Endodermal cell (in vitro differentiated cells): ENCODE measurements around the gene SHKBP1. TPM values are rescaled to one million over a fixed set of nuclear protein-coding genes. Genes with fewer than 3 reads are reported as not detected.

Source experiments
- DNase-seq: peaks from one replicate; pipeline ENCODE4 v3.0.0-alpha.2; 2017
- H3K27ac ChIP-seq: 2 replicates; pipeline ENCODE4 v1.5.1; 2013; ENCODE audit warnings: mild to moderate bottlenecking, low read depth, low read length, moderate library complexity
- H3K27me3 ChIP-seq: 2 replicates; pipeline ENCODE4 v1.6.1; 2013; ENCODE audit warnings: mild to moderate bottlenecking, low read length, moderate library complexity; ENCODE audit not compliant: insufficient read depth, control insufficient read depth, poor library complexity, severe bottlenecking
- H3K36me3 ChIP-seq: 2 replicates; pipeline ENCODE4 v1.7.0; 2013; ENCODE audit warnings: mild to moderate bottlenecking, low read length, moderate library complexity; ENCODE audit not compliant: control insufficient read depth, insufficient read depth
- H3K4me1 ChIP-seq: one replicate; pipeline ENCODE4 v1.7.0; 2013; ENCODE audit warnings: low read length; ENCODE audit not compliant: control insufficient read depth, insufficient read depth
- H3K4me3 ChIP-seq: 2 replicates; pipeline ENCODE4 v1.5.1; 2013; ENCODE audit warnings: mild to moderate bottlenecking, low read length, moderate library complexity
- H3K9ac ChIP-seq: 2 replicates; pipeline ENCODE4 v1.6.1; 2013; ENCODE audit warnings: mild to moderate bottlenecking, low read length, moderate library complexity; ENCODE audit not compliant: poor library complexity, severe bottlenecking; ENCODE audit errors: extremely low read depth
- H3K9me3 ChIP-seq: 2 replicates; pipeline ENCODE4 v1.6.1; 2013; ENCODE audit warnings: mild to moderate bottlenecking, low read length, moderate library complexity; ENCODE audit not compliant: control insufficient read depth
- H3K27ac Mint-ChIP-seq: 2 replicates; pipeline ENCODE4 v1.8.0; 2020; ENCODE audit warnings: mixed read lengths
- H3K27me3 Mint-ChIP-seq: 2 replicates; pipeline ENCODE4 v1.8.0; 2021; ENCODE audit warnings: mild to moderate bottlenecking, mixed read lengths; ENCODE audit not compliant: insufficient read depth
- H3K36me3 Mint-ChIP-seq: 2 replicates; pipeline ENCODE4 v1.8.0; 2020; ENCODE audit warnings: low read depth, mixed read lengths
- H3K4me1 Mint-ChIP-seq: 2 replicates; pipeline ENCODE4 v1.8.0; 2020; ENCODE audit warnings: mixed read lengths
- H3K4me3 Mint-ChIP-seq: 2 replicates; pipeline ENCODE4 v1.8.0; 2020; ENCODE audit warnings: mild to moderate bottlenecking, moderate library complexity, mixed read lengths
- H3K9me3 Mint-ChIP-seq: 2 replicates; pipeline ENCODE4 v1.8.0; 2020; ENCODE audit warnings: mild to moderate bottlenecking, mixed read lengths
- CTCF ChIP-seq: fragments of 200-600 bp; sonication (generic); conservative IDR thresholded peaks from 2 replicates; pipeline ENCODE4 v1.5.0; 2021; ENCODE audit warnings: antibody characterized with exemption, mild to moderate bottlenecking
- WGBS, 2 experiments: methylation state at CpG; one replicate each; pipeline versions ENCODE4 v1.1.5 to v1.1.7; 2013; ENCODE audit warnings: missing lambda C conversion rate in 2 of 2, mixed read lengths in 1 of 2; ENCODE audit not compliant: insufficient coverage in 1 of 2, insufficient read length in 1 of 2; 5-methylcytosine and 5-hydroxymethylcytosine counted together
- total RNA-seq, 2 donors: library from RNA; stranded (reverse); fragmentation: NEBNext Ultra II Directional in 1 of 2; extraction: Animal tissue kit (Norgen Biotek cat#: 25700) in 1 of 2; gene quantifications; 2 replicates in 1 of 2; 3 replicates in 1 of 2; pipeline ENCODE4 v1.2.1, GENCODE V29; 2021

The SHKBP1 gene
- total RNA-seq, 2 donors from 2014 or later, result 110 TPM

- WGBS, 2 experiments, result 100% methylated on average over 1 to 4 of the region's 4 CpGs
- Mint-ChIP-seq H3K9me3 (no peaks in the 10 kb centered on the region), H3K36me3 (peaks cover 45% of the 10 kb centered on the region), H3K4me1 (peaks cover 12% of the 10 kb centered on the region), H3K4me3 (no peak overlapping the region), H3K27ac (no peak overlapping the region), H3K27me3 (peaks cover 1% of the 10 kb centered on the region)
- no peak for DNase-seq
- no peak overlapping the region for H3K4me3 ChIP-seq
- H3K27ac ChIP-seq, result no peak overlapping the region
- no peak overlapping the region for H3K9ac ChIP-seq
- no peaks in the 10 kb centered on the region for H3K9me3 ChIP-seq
- peaks cover 42% of the 10 kb centered on the region for H3K36me3 ChIP-seq
- H3K27me3 ChIP-seq, result no peaks in the 10 kb centered on the region
- no peak for TF ChIP-seq CTCF
- H3K4me1 ChIP-seq, result no peaks in the 10 kb centered on the region
Observed at GRCh38 chr19:40617961-40618360, 41.3 kb downstream of the SHKBP1 start.

GRCh38 chr19:40619333-40620160 lies 42.9 kb downstream of the SHKBP1 start:
- H3K27ac ChIP-seq, result no peak overlapping the region
- H3K4me3 ChIP-seq, result no peak overlapping the region
- H3K36me3 ChIP-seq, result peaks cover 42% of the 10 kb centered on the region
- 82 to 89% methylated on average over 10 of the region's 11 CpGs for WGBS, 2 experiments
- H3K27me3 ChIP-seq, result no peaks in the 10 kb centered on the region
- H3K9ac ChIP-seq, result no peak overlapping the region
- Mint-ChIP-seq H3K27ac (no peak overlapping the region), H3K4me1 (peaks cover 21% of the 10 kb centered on the region), H3K27me3 (no peaks in the 10 kb centered on the region), H3K36me3 (peaks cover 50% of the 10 kb centered on the region), H3K9me3 (no peaks in the 10 kb centered on the region), H3K4me3 (no peak overlapping the region)
- no peak for TF ChIP-seq CTCF
- H3K4me1 ChIP-seq, result no peaks in the 10 kb centered on the region
- H3K9me3 ChIP-seq, result no peaks in the 10 kb centered on the region
- DNase-seq, result no peak

- H3K9me3 ChIP-seq, result no peaks in the 10 kb centered on the region
- no peak for DNase-seq
- no peak overlapping the region for H3K27ac Mint-ChIP-seq
- no peak overlapping the region for H3K27ac ChIP-seq
- peaks cover 45% of the 10 kb centered on the region for H3K36me3 ChIP-seq
- H3K4me1 ChIP-seq, result no peaks in the 10 kb centered on the region
- H3K27me3 ChIP-seq, result no peaks in the 10 kb centered on the region
- 98 to 99% methylated on average over 6 of the region's 8 CpGs for WGBS, 2 experiments
- peaks cover 18% of the 10 kb centered on the region for H3K4me1 Mint-ChIP-seq
- H3K36me3 Mint-ChIP-seq, result peaks cover 53% of the 10 kb centered on the region
- no peak for TF ChIP-seq CTCF
- no peak overlapping the region for H3K9ac ChIP-seq
- H3K4me3 Mint-ChIP-seq, result no peak overlapping the region
- no peaks in the 10 kb centered on the region for H3K27me3 Mint-ChIP-seq
- H3K9me3 Mint-ChIP-seq, result no peaks in the 10 kb centered on the region
- H3K4me3 ChIP-seq, result no peak overlapping the region
Observed at GRCh38 chr19:40620161-40620485, 43.5 kb downstream of the SHKBP1 start.
